ENCODE measurements around the gene KPNA1. TPM values are rescaled to one million over a fixed set of nuclear protein-coding genes. Genes with fewer than 3 reads are reported as not detected.

The KPNA1 gene
- total RNA-seq, 6 experiments from 2014 or later, result 93.5 to 105 (median 98.1) TPM

DNA sequence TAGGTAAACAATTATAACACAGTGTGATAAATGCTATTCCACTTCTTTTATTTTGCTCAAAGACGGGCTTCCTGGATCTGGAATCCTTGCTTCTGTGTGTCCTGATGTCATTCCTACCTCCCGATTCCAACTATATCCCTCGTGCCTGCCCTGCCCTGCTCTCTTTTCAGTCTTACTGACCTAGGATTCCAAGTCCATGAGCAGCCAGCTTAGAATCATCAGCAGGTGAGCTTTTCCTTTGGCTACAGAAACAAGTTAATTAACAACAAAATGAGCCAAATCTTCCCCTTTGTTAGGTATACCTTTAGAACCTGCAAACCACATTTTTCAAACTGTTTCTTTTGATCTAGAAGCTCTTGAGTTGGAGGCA is 21.9 kb upstream of the KPNA1 start:
- Mint-ChIP-seq H3K27ac (no peak overlapping the region), H3K4me3 (no peak overlapping the region), H3K27me3 (ENCODE audit: insufficient read depth) (peaks cover 2% of the 10 kb centered on the region), H3K36me3 (ENCODE audit: low read depth) (peaks cover 21% of the 10 kb centered on the region), H3K4me1 (ENCODE audit: low read depth) (peaks cover 34% of the 10 kb centered on the region), H3K9me3 (no peaks in the 10 kb centered on the region)
- TF ChIP-seq, protein P1, sequence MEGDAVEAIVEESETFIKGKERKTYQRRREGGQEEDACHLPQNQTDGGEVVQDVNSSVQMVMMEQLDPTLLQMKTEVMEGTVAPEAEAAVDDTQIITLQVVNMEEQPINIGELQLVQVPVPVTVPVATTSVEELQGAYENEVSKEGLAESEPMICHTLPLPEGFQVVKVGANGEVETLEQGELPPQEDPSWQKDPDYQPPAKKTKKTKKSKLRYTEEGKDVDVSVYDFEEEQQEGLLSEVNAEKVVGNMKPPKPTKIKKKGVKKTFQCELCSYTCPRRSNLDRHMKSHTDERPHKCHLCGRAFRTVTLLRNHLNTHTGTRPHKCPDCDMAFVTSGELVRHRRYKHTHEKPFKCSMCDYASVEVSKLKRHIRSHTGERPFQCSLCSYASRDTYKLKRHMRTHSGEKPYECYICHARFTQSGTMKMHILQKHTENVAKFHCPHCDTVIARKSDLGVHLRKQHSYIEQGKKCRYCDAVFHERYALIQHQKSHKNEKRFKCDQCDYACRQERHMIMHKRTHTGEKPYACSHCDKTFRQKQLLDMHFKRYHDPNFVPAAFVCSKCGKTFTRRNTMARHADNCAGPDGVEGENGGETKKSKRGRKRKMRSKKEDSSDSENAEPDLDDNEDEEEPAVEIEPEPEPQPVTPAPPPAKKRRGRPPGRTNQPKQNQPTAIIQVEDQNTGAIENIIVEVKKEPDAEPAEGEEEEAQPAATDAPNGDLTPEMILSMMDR (IDR thresholded peaks at IDR 0.05), result no peak
- DNase-seq, result no peak

DNA sequence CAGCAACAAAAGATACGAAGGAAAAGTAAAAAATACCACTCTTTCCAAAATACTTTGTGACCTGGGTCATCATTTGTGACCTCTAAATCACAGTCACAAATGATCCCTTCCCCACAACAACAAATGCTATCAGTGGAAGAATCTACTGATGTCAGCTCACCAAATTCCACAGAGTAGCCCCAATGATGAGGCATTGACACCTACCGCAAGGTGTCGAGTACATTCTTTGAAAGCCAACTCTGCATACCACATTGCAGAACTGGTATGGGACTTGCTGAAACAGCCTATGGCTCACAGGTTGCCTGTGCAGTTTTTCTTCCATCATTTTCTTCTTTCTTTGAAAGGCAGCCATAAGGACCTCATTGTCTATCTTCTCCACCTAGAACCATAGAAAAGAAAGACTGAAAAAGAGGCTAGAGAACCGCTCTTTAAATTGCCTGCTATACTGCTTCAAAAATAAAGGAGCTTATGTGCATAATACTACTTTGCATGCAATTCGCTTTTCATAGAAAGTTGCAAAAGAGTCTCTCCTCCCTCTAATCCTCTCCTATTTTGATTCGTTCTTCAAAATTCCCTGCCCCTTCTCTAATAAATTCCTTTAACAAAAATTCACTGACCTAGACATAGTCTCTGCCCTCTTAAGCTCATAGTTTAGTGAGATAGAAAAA is 21.4 kb upstream of the KPNA1 start:
- TF ChIP-seq, protein P1 (IDR thresholded peaks at IDR 0.05), result no peak
- Mint-ChIP-seq H3K27ac (no peak overlapping the region), H3K9me3 (no peaks in the 10 kb centered on the region), H3K4me3 (no peak overlapping the region), H3K27me3 (ENCODE audit: insufficient read depth) (peaks cover 2% of the 10 kb centered on the region), H3K36me3 (ENCODE audit: low read depth) (peaks cover 21% of the 10 kb centered on the region), H3K4me1 (ENCODE audit: low read depth) (peaks cover 34% of the 10 kb centered on the region)
- no peak for DNase-seq

DNA sequence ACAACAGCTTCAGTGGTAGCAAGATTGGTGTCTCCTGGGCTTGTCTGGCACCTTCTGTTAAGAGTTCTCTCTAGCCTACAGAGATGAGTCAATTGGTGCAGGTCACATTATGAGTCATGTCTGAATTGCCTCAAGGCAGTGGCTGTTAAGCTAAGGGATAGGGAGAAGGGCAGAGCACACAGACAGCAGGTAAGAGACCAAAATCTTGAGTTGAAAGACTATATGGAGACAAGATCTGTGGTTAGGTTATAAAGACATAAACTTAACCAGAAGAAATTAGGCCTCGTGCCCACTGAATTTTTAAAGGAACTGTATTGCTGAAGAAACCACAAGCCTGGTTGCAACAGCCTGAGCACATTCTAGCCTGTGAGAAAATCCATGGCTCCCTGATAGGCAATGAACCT is 19.2 kb upstream of the KPNA1 start:
- Mint-ChIP-seq H3K27me3 (ENCODE audit: insufficient read depth) (peaks cover 2% of the 10 kb centered on the region), H3K9me3 (no peaks in the 10 kb centered on the region), H3K4me1 (ENCODE audit: low read depth) (peaks cover 34% of the 10 kb centered on the region), H3K27ac (peak overlapping the region; percentile 19), H3K4me3 (no peak overlapping the region; the same call in 1 of the 2 replicates), H3K36me3 (ENCODE audit: low read depth) (peaks cover 21% of the 10 kb centered on the region)
- peak; percentile 93 for DNase-seq
- TF ChIP-seq, protein P1 (IDR thresholded peaks at IDR 0.05), result no peak

DNA sequence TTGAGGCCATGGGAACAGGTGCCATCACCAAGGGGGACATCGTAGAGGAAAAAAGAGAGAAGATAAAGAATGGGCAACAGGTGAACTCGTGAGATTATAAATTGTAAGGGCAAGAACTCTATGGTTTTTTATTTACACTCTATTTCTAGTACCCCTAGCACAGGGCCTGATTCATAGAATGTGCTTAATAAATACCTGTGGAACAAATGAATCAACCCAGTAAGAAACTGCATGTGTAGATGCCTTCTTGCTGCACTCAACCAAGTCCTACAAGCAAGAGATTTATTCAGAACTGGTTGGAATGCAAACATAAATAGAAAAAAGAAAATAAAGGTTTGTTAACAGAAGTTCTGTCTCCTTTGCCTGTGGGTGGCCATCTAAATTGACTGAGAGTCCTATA is 18.7 kb upstream of the KPNA1 start:
- H3K4me3 Mint-ChIP-seq, result no peak overlapping the region
- peaks cover 21% of the 10 kb centered on the region for H3K36me3 Mint-ChIP-seq (ENCODE audit: low read depth)
- H3K9me3 Mint-ChIP-seq, result no peaks in the 10 kb centered on the region
- DNase-seq, result no peak
- TF ChIP-seq, protein P1 (IDR thresholded peaks at IDR 0.05), result no peak
- H3K27ac Mint-ChIP-seq, result peak overlapping the region; percentile 40
- H3K27me3 Mint-ChIP-seq (ENCODE audit: insufficient read depth), result peaks cover 2% of the 10 kb centered on the region
- H3K4me1 Mint-ChIP-seq (ENCODE audit: low read depth), result peaks cover 34% of the 10 kb centered on the region

DNA sequence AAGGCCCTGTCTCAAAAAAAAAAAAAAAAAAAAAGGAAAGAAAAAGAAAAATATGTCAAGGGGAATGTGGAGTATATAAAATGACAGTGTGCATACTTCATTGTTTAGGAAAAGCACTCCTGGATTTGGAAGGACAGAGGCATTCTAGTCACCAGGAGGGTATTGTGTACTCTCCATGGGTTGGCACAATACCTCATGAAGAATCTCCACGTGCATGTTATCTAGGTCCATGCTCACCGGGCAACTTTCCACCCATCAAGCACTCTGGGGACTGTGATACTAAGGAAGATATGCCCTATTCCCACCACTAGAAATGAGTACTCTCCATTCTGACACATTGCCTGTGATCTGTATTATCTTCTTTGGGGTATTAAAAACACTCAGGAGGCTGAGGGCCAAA is 15.4 kb upstream of the KPNA1 start:
- DNase-seq, result no peak
- H3K27ac Mint-ChIP-seq, result no peak overlapping the region
- TF ChIP-seq, protein P1 (IDR thresholded peaks at IDR 0.05), result no peak
- H3K36me3 Mint-ChIP-seq (ENCODE audit: low read depth), result peaks cover 21% of the 10 kb centered on the region
- peaks cover 2% of the 10 kb centered on the region; the same call in 1 of the 2 replicates for H3K27me3 Mint-ChIP-seq (ENCODE audit: insufficient read depth)
- H3K4me3 Mint-ChIP-seq, result no peak overlapping the region
- peaks cover 34% of the 10 kb centered on the region for H3K4me1 Mint-ChIP-seq (ENCODE audit: low read depth)
- H3K9me3 Mint-ChIP-seq, result no peaks in the 10 kb centered on the region
